Cardiac fibroblast (primary cell): ENCODE measurements around the gene STRN3.

Experiments
- DNase-seq, 2 donors: peaks; one replicate each; pipeline versions ENCODE4 v3.0.0 to v3.0.0-alpha.2; 2010; ENCODE audit warnings: low read depth in 2 of 2
- H3K4me3 ChIP-seq, 2 donors: replicated peaks in 1 of 2; 1 replicate in 1 of 2; 2 replicates in 1 of 2; pipeline ENCODE4 v1.5.1; 2011; ENCODE audit warnings: low read depth in 2 of 2, low read length in 2 of 2, mild to moderate bottlenecking in 2 of 2, moderate library complexity in 1 of 2
- TF ChIP-seq, protein P1 (sequence below): IDR thresholded peaks from one replicate; pipeline ENCODE4 v1.5.1; 2011; ENCODE audit warnings: low read depth, mild to moderate bottlenecking, low read length, inconsistent platforms

The STRN3 gene

DNA sequence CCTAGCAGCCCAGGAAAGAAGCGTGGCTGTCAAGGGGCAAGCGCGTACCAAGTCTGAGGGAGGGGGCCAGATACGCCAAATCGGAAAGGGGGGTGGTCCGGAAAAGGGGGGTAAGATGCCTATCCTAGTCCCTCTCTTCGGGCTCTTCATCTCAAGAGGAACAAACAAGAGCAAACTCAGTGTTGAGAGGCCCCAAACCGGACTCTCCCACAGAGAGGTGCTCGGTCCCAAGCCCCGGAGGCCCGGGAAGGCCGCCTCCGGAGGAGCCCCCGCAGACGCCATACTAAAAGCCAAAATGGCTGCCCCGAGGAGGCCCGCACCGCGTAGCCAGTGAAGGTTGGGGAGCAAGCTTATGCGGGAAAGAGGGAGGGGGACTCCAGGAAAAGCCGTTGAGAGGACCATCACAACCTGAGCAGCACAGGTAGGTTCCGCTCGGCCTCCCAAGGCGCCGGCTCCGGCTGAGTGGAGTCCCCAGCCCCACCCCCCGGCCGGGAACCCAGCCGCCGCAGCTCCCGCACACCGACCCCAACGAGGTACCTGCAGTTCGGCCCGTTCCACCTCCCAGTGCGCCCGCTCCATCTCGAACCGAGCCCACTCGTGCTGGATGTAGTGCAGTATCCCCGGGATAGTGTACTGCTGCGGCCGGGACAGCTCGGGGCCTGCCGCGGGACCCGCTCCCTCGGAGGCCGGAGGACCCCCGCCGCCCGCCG, 657 bp downstream of the STRN3 start, which contains the start of gene AP4S1:
AP4S1 (plus strand) TSS at position 283 of the 710 bp plus-strand sequence. CDS start 40,548 bp downstream, outside the sequence.
- DNase-seq: no peak
- TF ChIP-seq, protein P1, sequence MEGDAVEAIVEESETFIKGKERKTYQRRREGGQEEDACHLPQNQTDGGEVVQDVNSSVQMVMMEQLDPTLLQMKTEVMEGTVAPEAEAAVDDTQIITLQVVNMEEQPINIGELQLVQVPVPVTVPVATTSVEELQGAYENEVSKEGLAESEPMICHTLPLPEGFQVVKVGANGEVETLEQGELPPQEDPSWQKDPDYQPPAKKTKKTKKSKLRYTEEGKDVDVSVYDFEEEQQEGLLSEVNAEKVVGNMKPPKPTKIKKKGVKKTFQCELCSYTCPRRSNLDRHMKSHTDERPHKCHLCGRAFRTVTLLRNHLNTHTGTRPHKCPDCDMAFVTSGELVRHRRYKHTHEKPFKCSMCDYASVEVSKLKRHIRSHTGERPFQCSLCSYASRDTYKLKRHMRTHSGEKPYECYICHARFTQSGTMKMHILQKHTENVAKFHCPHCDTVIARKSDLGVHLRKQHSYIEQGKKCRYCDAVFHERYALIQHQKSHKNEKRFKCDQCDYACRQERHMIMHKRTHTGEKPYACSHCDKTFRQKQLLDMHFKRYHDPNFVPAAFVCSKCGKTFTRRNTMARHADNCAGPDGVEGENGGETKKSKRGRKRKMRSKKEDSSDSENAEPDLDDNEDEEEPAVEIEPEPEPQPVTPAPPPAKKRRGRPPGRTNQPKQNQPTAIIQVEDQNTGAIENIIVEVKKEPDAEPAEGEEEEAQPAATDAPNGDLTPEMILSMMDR: no peak

DNA sequence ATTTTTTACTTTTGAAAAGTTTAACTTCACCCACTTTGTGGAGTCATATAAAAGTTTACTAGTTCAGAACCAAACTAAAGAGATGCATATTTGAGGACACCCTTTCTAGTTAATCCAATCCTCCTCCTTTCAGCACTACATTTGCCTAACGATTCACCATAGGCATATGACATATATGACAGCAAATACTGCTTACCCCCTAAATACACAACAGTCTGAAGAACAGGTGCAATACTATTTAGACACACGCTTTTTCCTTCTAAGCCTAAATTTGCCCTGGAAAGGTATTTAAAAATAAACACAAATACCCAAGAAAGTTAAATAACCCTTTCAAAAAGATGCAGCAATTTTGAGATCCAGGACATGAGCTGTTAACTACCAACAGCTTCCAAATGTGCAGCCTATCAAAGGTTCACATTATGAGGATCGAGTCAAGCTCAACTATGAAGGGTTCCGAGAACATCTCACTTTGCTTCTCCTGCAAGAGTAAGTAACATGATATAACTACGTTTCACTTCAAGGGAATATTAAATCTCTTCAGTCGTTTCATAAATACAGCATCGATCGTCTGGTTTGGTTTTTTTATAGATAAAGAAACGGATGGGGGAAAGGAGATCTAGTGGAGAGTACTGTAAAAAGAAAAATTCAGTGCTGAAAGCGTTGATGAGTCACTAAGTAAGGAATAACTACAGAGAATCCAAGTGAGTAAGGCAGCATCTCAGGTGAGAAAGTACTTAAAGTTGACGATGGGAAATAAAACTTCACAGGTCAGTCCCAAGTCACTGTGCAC, 1.4 kb downstream of the STRN3 start:
- DNase-seq: peak in 1 of 2 donors; percentile 38
- TF ChIP-seq, protein P1: no peak
- peak overlapping the region; percentile 95 to 97 for H3K4me3 ChIP-seq

More for the DNA sequence above, 657 bp downstream of the STRN3 start, which contains the start of gene AP4S1:
- peak within 1 kb of the TSS; percentile 95 to 97 for H3K4me3 ChIP-seq

DNA sequence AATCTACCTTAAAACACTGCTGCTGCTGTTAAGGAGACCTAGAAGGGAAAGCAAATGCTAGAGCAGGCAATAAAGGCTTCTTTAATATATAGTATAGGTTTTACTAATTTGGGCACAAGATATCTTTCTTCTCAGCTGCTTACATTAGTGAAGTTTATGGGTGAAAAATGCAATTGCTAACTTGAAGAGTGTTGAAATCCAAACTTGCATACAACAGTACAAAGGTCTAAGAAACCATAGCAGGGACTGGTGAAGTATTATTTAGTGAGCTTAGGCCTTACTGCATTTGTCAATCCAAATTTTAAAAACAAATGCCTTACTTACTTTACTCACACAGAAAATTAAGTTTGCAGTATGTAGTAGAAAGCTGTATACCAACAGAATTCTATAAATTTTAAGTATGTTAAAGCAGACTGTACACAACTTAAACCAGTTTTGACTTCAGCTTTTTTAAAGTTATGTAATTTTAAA, 2.1 kb downstream of the STRN3 start:
- H3K4me3 ChIP-seq: peak overlapping the region in 1 of 2 donors; percentile 97
- no peak for DNase-seq
- TF ChIP-seq, protein P1: no peak

DNA sequence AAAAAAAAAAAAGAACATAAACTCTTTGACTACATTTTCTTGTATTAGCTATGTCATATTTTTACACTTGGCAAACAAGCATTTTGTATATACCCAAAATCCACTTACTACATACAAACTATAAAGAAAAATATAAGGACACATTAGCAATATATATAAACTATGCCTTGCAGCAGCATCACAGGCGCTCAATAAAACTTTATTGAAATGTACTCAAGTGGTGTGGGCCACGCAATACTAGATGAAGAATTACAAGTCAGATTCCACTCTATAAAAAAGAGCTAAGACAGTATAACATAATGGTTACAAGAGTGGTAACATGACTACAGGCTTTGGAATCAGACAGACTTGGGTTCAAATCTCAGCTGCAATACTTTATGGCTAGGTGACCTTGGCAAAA, 3.8 kb downstream of the STRN3 start:
- DNase-seq: no peak
- no peak overlapping the region for H3K4me3 ChIP-seq
- TF ChIP-seq, protein P1: no peak

DNA sequence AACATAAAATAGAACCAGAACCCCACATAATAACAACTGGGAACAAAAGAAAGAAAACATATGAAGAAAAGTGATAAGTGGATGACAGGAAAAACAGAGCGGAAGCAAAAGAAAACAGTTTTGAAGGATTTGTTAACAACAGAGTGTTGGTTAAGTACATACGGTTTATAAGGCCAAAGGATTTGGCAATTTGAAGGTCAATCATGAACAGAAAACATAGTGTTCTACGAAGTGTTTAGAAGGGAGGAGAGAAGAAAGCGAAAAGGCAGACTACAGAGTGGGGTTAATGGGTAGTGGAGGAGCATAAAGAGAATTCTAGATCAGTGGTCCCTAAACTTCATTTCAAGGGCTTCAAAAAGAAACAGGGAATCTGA, 4.6 kb downstream of the STRN3 start:
- no peak for DNase-seq
- H3K4me3 ChIP-seq: no peak overlapping the region
- TF ChIP-seq, protein P1: no peak

DNA sequence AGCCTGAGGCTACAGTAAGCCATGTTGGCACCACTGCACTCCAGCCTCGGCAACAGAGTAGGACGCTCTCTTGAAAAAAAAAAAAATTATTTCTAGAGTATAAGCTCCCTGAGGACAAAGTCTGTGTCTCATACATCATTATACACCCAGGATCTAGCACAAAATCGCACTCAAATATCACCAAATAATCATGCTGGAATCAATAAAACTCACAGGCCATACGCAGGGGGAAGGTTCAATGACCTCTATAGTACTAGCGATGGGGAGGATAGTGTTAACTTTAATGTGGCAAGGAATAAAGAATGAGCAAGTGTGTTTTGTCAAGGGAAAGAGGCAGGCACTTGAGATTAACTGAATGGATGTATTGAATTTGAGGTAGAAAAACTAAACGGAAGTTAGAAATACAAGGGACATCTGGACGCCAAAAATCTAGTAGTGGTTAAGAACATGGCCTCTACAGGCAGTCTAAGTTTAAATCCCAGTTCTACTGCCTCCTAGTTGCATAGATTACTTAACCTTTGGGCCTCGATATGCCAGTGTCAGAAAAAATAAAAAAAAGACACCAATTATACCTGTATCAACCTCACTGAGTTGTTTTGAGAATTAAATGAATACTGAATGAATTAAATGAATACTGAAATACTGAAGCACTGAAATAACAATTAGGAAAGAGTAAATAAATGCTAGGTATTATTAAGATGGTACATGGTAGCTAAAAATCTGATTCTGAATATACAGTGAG, 5.2 kb downstream of the STRN3 start:
- no peak for DNase-seq
- TF ChIP-seq, protein P1: no peak
- H3K4me3 ChIP-seq: no peak overlapping the region
